Measurements from ENCODE around the gene AKT2. TPM values are rescaled to one million over a fixed set of nuclear protein-coding genes. Genes with fewer than 3 reads are reported as not detected.

Gene AKT2
- total and polyA plus RNA-seq, 10 of the 15 experiments (the other 5 are each of a cell fraction or from before 2014, with no cell fraction given): 1.0 to 185 (median 71.5) TPM

DNA sequence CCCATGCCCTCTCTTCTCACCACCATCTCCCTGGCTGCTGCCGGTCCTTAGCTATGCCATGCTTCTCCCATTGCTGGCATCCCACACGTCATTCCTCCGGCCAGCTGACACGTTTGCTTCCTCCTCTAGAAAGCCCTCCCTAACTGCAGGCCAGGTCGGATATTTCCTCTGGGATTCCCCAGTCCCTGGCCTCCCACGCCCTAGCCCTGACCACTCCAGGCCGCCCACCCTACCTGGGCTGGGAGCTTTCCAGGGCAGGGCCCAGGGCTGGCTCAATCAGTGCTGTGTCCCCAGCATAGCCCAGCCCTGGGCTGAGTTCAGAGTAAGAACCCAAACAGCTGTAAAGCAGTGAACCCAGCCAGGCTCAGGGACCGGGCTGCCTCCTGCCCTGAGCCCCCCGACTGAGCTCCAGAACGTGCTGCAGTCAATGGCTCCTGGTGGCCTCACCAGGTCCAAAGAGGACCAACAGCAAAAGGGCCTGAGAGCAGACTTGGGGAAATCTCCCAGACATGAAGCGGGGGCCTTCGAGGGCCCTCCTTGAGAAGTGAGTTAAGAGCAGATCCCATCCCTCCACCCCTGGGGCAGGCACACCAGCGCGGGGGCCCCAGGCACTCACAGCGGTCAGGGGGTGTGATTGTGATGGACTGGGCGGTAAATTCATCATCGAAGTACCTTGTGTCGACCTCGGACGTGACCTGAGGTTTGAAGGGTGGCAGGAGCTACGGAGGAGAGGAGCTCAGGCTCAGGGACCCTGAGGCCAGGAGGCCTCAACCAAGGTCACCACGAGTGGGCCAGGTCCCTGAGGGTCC is 50.5 kb downstream of the AKT2 start (continued):
- TF ChIP-seq, protein P1, sequence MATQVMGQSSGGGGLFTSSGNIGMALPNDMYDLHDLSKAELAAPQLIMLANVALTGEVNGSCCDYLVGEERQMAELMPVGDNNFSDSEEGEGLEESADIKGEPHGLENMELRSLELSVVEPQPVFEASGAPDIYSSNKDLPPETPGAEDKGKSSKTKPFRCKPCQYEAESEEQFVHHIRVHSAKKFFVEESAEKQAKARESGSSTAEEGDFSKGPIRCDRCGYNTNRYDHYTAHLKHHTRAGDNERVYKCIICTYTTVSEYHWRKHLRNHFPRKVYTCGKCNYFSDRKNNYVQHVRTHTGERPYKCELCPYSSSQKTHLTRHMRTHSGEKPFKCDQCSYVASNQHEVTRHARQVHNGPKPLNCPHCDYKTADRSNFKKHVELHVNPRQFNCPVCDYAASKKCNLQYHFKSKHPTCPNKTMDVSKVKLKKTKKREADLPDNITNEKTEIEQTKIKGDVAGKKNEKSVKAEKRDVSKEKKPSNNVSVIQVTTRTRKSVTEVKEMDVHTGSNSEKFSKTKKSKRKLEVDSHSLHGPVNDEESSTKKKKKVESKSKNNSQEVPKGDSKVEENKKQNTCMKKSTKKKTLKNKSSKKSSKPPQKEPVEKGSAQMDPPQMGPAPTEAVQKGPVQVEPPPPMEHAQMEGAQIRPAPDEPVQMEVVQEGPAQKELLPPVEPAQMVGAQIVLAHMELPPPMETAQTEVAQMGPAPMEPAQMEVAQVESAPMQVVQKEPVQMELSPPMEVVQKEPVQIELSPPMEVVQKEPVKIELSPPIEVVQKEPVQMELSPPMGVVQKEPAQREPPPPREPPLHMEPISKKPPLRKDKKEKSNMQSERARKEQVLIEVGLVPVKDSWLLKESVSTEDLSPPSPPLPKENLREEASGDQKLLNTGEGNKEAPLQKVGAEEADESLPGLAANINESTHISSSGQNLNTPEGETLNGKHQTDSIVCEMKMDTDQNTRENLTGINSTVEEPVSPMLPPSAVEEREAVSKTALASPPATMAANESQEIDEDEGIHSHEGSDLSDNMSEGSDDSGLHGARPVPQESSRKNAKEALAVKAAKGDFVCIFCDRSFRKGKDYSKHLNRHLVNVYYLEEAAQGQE (IDR thresholded peaks at IDR 0.05; ENCODE audit: low read depth, low read length): no peak
- TF ChIP-seq CREM (IDR thresholded peaks at IDR 0.05; ENCODE audit: low read depth): no peak
- no peak for TF ChIP-seq NR2F1 (conservative IDR thresholded peaks at IDR 0.05)
- no peak for TF ChIP-seq EP300 (IDR thresholded peaks at IDR 0.05; ENCODE audit: borderline replicate concordance in 1 of 2, control insufficient read depth in 1 of 2, low read depth in 2 of 2, low read length in 2 of 2)
- no peak for TF ChIP-seq HCFC1 (IDR thresholded peaks at IDR 0.05; ENCODE audit: low read length)

DNA sequence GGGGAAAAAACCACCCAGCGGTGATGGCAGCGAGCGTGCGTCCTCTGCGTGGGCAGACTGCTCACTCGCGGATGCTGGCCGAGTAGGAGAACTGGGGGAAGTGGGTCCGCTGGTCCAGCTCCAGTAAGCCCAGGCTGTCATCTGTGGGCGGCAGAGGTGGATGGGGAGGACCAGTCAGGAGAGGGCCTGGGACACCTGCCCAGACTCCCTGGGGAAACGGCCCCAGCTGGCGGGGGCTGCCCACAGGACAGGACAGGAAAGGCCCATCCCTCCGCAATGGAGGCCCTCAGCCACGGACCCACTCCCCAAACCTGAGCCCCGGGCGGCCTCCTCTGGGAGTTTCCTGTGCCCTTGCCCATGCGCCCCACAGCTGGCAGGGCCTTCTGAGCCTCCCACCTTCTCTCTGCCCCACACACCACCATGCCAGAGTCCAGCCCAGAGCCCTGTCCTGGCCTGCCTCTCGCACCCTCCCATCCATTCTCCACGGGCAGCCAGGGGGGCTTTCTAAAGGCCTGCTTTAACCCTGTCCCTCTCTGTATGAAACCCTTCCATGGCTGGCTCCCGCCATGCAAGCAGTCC is 51.2 kb downstream of the AKT2 start:
- BruUV-seq (replicated peaks): no TSS peak
- 89% methylated on average over 20 of the region's 20 CpGs for WGBS (ENCODE audit: insufficient coverage, insufficient replicate concordance, low lambda C conversion rate, missing lambda C conversion rate)
- Histone ChIP-seq H3K79me2 (ENCODE audit: control insufficient read depth, insufficient read depth, low read length) (no peaks in the 10 kb centered on the region), H3K27me3 (replicated peaks in 1 of 2; ENCODE audit: control insufficient read depth in 2 of 2, insufficient read depth in 2 of 2, low read length in 1 of 2) (no peaks in the 10 kb centered on the region; a peak in 1 of 4 replicates), H3K9ac (ENCODE audit: control insufficient read depth, insufficient read depth, low read length) (no peak overlapping the region), H3K4me3 (no peak overlapping the region), H3K27ac (ENCODE audit: control insufficient read depth, insufficient read depth) (no peak overlapping the region), H3K9me3 (replicated peaks; ENCODE audit: control insufficient read depth, insufficient read depth, low read length) (no peaks in the 10 kb centered on the region), H2AFZ (ENCODE audit: control insufficient read depth, low read depth, low read length) (no peak overlapping the region), H3K4me2 (ENCODE audit: control insufficient read depth, insufficient read depth) (no peak overlapping the region), H3K36me3 (ENCODE audit: control insufficient read depth in 2 of 2, insufficient read depth in 2 of 2, low read length in 1 of 2) (peaks cover 11 to 34% of the 10 kb centered on the region in 2 experiments; a peak in 3 of 4 replicates), H4K20me1 (ENCODE audit: control insufficient read depth, insufficient read depth) (no peaks in the 10 kb centered on the region), H3K4me1 (ENCODE audit: control insufficient read depth, insufficient read depth, low read length) (no peaks in the 10 kb centered on the region)
- ATAC-seq (no peak), DNase-seq (ENCODE audit: low read depth, low spot score) (no peak), FAIRE-seq (no peak)
- RAD21 ChIA-PET (ENCODE audit: unreplicated experiment): no interaction called here
- in situ Hi-C loops (cut with MboI) (no loop called here), intact Hi-C loops (cut with micrococcal nuclease; ENCODE audit: unreplicated experiment) (no loop called here)
- POLR2A ChIA-PET: no interaction called here
- no peak for TF ChIP-seq GATAD2B (conservative IDR thresholded peaks at IDR 0.05; ENCODE audit: low read depth)
- TF ChIP-seq ZNF24 (IDR thresholded peaks at IDR 0.05): no peak
- TF ChIP-seq RAD51 (IDR thresholded peaks at IDR 0.05): no peak
- TF ChIP-seq ZNF622 (IDR thresholded peaks at IDR 0.05): no peak
- TF ChIP-seq RB1 (IDR thresholded peaks at IDR 0.05; ENCODE audit: borderline replicate concordance): no peak
- TF ChIP-seq JUNB (IDR thresholded peaks at IDR 0.05): no peak
- no peak for TF ChIP-seq E2F4 (IDR thresholded peaks at IDR 0.05; ENCODE audit: low read depth, low read length)
- no peak for TF ChIP-seq ZNF274 (IDR thresholded peaks at IDR 0.05; ENCODE audit: insufficient read depth, insufficient read length)
- TF ChIP-seq BHLHE40 (IDR thresholded peaks at IDR 0.05; ENCODE audit: borderline replicate concordance in 1 of 2, low read depth in 2 of 2, low read length in 1 of 2): no peak
- TF ChIP-seq CBX3 (IDR thresholded peaks at IDR 0.05; ENCODE audit: borderline replicate concordance, low read depth): no peak
- no peak for TF ChIP-seq EGR1 (IDR thresholded peaks at IDR 0.05; ENCODE audit: borderline replicate concordance in 1 of 2, low read depth in 2 of 2, low read length in 2 of 2)
- no peak for TF ChIP-seq NFYB (IDR thresholded peaks at IDR 0.05; ENCODE audit: insufficient read depth, low read depth, low read length)
- SMC1A ChIA-PET (ENCODE audit: uncharacterized antibody, unreplicated experiment): no interaction called here
- CTCF ChIA-PET: no interaction called here

All from GM12878 (cell line).